GDM1 (cell line): ENCODE results near the gene AEBP1.

Experiments
- DNase-seq: peaks from one replicate; lab custom pipeline; 2025; lab: John Stamatoyannopoulos, UW

The AEBP1 gene

DNA sequence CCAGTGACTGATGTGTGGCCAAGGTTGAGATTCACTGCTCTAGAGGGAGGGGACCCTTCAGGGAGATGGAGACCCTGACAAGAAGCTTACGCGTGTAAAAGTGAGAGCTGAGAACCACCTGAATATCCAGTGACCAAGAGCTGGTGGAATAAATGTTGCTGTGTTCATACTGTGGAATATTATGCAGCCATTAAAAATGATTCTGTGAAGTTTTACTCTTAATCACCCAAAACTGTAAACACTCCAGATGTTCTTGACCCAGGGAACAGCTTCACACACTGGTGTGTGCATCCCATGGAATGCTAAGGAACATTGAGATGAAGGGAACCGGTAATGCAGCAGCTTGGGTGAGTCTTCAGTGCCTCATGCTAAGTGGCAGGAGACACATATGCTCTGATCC is 17.5 kb upstream of the AEBP1 start:
- no peak for DNase-seq

DNA sequence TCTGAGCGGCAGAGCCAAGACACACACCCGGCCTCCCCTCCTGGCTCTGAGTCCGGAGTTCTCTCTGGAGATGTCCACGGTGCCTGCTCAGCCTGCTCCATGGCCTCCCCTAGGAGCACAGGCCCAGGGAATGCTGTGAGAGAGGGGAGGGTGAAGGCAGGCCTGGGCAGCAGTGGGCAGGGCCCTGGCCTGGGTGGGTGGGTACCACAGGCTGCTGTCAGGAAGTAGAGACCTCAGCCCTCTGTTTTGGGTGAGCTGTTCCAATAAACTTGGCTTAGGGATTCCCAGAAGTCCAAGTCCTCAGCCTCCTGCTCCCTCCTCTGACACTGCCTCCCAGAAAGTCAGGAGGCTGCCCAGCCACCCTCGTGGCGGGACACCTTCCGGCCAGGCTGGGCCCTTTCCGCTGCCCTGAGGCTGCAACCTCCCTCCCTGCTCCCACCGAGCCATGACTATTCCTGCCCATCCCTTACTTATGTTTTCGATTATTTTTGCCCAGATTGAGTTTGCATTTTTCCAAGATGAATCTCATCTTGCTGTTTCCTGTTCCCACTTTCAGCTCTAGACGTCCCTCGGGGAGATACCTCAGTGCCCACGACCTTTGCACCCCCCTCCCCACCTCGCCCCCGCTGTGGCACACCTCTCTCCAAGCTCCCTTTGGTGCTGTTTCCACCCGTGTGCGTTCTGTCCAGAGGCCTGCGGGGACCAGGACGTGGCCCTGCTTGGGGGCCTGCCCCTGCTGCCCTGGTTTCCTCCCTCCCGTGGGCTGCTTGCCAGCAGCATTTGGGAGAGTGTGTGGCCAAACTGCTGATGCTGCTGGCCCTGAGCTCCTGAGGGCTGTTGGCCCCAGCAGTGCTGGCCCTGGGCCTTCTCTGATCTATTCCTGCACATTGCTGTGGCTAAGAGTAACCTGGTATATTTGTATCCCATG is 16.0 kb upstream of the AEBP1 start:
- DNase-seq, result no peak

DNA sequence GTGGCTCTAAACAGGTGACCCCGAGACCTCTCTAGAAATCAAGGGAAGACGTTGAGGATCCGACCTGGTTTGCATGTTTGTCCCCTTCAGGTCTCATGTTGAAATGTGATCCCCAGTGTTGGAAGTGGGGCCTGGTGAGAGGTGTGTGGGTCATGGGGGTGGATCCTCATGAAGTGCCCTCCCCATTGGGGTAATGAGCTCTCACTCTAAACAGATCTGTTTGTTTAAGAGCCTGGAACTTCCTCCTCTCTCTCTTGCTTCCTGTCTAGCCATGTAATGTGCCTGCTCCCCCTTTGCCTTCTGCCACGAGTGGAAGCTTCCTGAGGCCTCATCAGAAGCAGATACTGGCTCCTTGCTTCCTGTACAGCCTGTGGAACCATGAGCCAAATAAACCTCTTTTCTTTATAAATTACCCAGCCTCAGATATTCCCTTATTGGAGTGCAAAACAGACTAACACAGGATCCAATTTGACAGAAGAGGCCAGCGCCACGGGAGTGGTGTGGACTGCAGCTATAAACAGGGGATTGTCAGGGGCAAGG is 11.0 kb upstream of the AEBP1 start:
- no peak for DNase-seq

DNA sequence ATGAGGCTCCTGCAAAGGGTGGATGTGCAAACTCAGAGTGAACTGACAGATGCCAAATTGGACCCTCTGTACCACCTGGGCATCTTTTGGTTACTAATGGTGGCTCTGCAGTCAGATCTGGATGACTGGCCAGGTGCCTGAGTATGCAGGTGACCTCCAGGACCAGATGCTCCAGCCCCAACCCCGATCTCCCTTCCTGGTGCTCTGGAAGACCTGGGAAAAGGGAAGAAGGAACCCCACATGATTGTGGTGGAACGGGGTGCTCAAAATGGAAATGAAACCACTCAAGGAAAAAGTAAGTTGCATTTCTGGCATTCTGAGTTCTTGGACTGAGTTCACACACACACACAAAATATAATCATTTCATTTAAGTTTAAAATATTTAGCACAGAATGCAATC is 9.8 kb upstream of the AEBP1 start:
- no peak for DNase-seq

DNA sequence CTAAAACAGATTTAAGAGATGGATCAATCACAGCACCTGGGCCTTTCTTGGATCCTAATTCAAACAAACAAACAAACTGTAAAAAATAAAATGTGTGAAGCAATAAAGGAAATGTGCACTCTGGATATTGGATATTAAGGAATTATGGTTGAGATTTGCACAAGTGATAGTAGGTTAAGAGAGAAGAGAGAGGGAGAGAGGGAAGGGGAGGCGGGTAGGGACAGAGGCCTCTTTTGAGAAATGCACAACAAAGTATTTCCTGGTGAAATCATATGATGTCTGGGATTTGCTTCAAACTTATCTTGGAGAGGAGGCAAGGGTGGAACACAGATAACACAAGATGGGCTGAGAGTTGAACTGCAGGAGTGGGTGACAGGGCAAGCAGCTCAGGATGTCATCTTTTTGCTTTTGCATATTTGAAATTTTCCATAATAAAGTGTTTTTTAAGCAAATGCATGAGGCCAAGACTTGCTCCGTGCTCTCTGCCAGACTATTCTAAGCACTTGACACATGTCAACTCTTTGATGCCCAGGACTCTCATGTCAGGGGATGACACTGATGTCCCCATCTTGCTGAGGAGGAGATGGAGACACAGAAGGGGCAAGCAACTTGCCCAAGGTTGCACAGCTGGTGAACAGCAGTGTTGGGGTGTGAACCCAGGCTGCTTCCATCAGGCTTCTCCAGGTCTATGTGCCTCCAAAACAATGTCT is 9.1 kb upstream of the AEBP1 start:
- DNase-seq, result no peak

DNA sequence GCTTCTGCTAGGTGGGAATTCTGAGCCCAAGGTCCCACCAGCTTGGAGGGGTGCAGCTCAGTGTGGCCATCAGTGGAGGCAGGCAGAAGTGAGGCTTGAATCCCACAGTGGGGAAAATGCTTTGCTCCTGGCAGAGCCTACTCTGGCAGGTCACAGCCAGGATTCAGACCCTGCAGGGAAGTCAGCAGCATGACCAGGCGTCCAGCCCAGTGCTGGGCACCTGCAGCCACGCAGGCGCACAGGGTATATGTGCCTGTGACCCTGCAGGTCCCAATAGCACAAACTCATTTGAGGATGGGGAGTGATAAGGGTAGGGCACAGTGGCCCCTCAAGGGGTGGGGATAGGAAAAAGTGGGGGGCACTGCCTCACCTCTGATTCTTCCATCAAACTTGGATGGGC is 8.4 kb upstream of the AEBP1 start:
- DNase-seq, result no peak

DNA sequence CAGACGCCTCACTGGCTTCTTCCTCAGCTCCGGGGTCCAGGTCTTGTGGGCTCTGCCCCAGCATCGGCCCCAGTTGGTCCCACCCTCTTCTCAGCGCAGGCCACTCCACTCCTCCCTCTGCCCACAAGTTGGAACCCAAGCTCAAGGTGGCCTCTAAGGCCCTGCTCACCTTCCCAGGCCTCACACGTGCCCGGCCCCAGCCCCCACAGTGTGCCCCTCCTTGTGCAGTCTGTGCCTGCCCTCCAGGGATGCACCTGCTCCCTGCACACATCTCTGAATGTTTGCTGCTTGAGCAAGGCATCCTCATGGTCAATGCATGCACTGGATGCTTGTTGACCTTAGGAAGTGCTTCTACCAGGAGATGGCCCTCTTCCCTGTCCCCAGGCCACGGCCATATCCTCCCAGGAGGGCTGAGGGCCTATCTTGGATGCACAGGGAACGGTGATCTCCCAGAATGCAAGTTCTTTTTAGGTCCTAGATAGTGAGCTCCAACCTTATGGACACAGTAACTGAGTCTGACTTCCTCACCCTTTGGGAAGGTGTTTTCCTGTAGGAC is 7.7 kb upstream of the AEBP1 start:
- no peak for DNase-seq

DNA sequence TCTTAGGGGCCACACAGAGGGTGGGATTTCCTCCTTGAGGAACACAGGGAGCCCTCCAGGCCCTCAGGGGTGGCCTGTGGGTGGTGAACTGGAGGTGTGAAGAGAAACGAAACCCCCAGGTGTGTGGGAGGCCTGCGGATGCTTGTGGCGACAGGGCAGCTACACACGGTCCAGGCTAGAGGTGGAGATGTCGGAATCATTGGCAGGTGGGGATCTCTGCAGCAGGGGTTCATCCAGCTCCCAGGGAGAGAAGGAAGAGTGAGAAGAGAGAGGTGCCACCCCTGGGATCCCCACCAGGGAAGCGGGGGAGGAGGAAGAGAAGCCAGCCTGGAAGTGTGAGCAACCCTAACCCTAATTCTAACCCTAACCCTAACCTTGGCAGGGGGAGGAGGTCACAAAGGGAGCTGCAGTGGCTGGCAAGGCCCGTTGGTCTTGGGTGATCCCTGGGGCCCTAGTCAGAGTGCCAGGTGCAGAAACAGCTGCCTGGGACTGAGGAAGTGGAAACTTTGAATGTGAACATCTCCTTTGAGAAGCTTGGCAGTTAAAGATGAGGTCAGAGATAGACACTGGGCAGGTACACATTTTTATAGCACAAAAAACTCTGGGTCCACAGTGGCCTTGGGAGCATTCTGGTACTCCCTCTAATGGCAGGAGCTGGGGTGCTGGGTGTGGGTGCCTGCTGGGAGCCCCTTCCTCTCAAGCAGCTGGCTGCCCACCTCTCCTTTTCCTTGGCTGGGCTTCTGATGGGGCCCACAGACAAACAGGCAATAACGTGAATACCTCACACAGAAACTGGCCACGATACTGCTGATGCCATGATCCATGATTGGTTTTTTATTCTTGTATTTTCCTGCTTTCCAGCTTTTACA is 6.8 kb upstream of the AEBP1 start:
- no peak for DNase-seq

DNA sequence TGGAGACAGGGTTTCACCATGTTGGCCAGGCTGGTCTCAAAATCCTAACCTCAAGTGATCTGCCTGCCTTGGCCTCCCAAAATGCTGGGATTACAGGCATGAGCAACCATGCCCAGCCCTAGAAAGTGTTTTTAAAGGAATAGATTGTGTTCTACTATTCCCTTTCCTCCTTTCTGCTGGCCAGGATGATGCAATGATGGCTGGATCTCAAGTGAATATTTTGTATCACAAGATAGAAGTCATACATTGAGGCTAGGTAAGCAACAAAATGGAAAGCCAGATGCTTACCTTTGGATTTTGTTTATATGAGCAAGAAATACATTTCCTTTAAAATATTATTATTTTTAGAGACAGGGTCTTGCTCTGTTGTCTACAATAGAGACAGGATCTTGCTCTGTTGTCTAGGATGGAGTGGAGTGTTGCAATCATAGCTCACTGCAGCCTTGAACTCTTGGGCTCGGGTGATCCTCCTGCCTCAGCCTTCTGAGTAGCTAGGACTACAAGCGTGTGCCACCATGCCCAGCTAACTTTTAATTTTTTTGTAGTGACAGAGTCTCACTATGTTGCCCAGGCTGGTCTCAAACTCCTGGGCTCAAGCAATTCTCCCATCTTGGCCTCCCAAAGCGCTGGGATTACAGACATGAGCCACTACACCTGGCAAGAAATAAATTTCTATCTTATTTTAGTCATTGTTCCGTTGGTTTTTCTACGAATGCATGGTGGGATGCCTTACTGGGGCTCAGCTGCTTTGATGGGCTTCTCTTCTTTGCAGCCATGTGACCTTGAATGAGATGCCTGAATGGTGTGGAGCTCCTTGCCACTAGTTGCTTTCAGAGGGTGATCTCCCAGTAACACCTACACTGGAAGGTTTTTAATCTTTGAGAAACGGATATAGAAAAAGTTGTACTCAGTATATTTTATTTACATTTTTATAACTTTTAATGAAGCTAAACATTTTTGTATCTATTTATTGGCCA is 5.8 kb upstream of the AEBP1 start:
- no peak for DNase-seq

DNA sequence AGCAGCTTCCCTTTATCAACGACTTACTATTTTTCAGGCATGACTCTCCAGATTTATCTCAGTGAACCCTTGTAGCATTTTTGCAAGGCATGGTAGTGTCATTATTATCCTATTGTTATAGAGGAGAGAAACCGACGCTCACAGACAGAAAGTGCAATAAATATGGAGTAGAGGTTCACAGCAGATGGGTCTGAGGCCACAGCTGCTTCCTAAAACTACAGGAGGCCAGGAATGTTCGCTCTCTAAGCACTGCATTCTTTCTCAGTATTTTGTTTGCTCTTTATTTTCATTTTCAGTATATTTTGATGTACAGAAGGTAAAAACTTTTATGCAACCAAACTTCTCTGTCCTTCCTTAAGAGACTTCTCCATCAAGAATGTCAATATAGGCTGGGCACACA is 4.5 kb upstream of the AEBP1 start:
- no peak for DNase-seq

DNA sequence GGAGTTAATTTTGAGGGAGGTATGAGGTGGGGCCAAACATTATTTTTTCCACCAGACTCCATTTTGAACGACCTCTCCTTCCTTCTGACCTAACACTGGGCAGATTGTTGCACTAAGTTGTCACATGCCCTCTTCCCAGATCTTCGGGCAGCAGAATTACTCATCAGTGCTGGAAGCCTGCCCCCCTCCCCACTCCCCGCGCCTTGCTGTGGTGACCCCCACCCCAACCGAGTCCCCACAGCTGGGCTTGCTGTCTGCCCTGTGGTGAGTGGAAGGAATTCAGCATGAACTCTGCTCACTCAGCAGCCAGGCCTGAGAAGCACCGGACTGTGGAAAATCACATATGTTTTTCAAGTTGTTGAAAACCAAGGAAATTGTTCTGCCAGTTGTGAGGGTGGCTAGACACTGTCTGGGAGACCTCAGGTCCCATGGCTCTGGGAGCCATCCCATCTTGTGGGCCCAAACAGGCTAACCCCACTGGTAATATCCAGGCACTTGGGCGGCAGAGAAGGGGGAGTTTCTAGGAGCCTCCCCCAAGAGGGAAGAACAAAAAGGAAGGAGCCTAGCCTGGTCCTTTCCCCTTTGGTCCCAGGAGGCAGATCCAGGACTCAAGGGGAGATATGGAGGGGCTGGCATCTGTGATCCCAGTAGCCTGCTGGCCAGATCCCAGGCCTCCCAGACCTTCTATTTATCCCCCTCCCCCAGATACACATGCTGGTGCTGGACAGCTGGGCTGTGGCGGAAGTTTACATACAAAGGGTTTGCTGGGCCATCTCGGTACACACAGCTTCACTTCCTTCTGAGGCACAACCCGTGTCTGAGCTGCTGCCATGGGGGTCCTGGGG is 3.5 kb upstream of the AEBP1 start:
- no peak for DNase-seq

DNA sequence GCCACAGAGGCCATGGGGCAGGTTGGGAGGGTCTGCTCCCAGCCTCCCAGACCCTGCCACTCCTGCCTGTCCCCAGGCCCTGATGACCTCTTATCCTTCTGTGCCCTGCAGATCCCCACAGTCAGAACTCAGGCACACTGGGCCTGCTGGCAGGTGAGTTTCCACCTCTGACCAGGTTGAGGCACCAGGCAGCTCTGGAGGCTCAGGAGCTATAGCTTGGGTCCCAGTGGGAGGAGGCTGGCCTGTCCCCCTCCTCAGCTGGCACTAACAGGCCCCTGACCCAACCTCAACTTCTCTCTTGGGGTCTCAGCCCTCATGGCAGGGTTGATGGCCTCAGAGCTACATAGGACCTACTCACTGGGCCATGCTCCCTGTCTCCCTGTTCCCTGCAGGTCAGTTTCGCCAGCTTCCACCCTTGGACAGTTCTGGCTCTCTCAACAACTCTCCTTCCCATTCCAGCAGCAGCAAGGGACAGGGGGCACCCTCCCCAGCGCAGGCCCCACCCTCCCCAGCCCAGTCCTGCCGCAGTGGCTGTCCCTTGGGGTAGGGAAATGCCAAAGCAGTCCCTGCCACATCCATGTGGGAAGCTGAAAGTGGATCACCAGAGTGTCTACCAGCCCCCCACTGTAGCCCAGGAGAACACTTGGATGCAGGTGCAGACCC is 2.7 kb upstream of the AEBP1 start:
- no peak for DNase-seq

DNA sequence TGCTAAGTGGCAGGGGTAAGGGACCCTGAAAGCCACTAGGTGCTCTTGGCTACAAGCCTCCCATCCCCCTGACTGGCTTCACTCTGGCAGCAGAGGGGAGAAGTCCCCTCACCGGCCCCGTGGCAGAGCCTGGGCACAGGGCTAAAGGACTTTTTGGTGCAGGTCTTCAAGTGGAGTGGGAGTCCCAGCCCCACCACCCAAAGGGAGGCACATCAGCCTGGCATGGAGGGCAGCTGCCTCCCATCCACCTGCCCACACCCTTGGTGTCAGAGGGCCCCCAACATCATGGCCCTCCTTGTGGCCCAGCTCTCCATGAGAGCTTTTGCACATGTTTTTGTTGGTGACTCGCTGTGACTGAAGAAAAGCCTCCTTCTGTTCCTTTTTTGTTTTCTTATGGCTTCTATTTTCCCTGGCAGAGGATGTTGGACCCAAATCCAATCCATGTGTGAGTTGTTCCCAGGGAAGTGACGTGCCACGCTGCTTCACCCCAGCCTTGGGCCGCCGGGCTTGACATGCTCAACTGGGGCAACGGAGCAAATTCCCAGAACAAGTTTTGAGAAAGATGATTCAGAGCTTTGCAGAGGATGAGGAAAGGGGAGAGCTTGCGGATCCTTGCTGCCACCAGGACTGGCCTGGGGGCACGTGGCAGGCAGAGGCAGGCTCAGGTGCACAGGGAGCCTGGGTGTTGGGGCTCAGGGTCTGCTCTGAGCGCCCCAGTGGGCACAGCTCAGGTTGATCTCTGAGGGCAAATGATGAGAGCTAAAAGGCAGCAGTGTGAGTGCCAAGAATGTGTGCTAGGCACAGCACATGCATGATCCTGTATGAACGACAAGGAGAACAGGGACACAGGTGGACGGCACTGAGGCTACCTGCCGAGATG is 1.9 kb upstream of the AEBP1 start:
- no peak for DNase-seq

DNA sequence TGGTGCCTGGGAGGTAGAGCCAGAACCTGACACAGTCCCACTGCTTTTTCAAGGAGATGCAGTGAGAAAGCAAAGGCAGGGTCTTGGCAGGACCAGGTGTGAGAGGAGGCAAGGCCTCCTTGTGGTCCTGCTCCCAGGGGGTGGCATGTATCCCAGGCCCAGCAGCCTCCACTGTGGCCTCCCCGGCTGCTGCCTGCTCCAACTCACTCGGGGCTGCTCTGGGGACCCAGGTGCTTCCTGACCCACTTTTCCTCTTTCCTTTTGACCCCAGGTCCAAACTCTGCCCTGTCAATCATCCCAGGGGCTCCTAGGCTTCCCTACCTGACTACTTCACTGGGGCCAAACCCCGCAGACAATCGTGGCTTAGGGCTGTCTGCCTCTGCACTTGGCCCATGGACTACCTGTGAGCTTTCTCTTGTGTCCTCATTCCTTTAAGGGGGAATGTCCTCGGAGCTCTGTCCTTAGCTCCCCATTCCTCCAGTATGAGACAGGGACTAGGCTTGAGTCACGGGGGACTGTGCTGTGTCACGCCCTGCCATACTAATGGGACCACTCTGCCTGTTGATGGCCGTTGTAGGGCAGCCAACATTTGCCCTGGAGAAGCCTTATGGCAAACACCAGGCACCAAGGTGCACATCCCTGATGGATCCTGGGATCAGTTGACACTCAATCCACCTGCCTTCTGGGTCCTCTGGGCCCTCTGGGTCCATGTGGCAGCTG is 1.1 kb upstream of the AEBP1 start:
- no peak for DNase-seq

DNA sequence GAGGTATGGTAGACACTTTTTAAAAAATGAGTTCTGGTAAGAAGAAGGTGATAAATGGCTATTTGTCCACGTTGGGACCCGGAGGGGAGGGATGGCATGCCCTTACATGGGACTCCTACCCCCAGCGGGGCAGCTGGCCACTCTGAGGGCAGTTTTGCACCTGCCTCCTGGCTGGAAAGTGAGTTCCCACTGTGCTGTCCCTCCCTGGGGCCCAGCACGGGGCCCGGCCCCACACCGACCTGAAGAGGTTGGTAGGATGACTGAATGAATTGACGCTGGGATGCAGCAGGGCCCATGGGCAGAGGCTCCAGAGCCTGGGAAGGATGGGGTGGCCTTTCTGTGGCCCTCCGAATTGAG is 601 bp upstream of the AEBP1 start:
- DNase-seq, result no peak

DNA sequence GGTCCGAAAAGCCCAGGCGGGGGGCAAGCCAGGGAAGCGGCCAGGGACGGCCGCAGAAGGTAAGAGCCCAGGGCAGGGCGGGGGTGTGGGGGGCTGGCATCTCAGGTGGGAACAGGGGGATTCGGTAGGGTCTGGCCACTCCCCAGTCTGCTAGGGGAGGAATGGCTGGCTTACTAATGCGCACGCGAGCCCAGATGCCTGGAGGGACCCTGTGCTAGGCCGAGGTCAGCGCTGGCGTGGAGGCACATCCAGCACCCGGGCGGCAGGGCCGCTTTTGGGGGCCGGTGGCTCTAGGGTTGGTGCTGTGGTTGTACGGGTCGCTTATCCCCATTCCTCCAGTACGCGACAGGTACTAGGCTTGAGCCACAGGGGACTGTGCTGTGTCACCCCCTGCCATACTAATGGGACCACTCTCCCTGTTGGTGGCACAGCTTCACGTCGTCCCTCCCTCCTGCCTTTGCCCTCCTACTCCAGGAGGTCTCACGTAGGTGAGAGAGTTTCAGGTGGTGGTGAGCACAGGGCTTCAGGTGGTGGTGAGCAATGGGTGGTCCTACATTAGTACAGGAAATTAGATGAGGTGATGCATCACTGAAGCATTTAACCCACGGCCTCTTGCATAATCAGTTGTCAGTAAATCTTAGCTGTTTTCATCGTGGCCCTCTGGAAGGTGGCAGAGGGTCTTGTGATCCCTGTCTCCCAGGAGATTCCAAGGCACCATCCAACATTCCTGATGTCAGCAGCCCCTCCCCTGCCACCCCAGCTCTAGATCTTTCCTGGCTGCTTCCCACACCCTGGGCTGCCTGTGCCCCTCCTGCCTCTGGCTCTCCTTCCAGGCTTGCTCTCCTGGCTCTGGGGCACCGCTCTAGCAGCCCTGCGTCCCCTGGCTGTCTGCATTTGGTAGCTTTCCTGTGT is 971 bp downstream of the AEBP1 start:
- no peak for DNase-seq

DNA sequence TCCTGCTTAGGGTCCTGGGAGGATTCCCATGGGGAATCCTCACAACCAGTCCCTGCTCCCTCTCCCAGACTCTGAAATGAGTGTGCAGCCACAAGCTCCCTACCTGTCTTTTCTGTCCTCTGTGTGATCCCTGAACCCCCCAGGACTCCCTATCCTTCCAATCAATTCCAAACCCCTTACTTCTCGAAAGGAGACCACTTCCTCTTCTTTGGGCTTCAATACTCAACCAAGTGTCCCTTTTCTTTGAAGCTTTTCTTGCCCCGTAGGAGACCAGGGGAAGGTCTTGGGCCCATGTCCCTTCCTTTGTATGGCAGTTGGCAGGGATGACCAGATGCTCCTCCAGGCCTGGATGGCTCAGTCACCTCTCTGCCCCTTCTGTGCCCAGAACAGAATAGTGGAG is 1.7 kb downstream of the AEBP1 start:
- no peak for DNase-seq
